SW480 (cell line): ENCODE results near the gene GALT.
A peak's percentile ranks its signal among the peaks of the same experiment; 100 is the strongest.

Experiments
- DNase-seq: peaks from one replicate; pipeline ENCODE4 v3.0.0-alpha.2; 2016; ENCODE audit warnings: low spot score

Gene GALT

DNA sequence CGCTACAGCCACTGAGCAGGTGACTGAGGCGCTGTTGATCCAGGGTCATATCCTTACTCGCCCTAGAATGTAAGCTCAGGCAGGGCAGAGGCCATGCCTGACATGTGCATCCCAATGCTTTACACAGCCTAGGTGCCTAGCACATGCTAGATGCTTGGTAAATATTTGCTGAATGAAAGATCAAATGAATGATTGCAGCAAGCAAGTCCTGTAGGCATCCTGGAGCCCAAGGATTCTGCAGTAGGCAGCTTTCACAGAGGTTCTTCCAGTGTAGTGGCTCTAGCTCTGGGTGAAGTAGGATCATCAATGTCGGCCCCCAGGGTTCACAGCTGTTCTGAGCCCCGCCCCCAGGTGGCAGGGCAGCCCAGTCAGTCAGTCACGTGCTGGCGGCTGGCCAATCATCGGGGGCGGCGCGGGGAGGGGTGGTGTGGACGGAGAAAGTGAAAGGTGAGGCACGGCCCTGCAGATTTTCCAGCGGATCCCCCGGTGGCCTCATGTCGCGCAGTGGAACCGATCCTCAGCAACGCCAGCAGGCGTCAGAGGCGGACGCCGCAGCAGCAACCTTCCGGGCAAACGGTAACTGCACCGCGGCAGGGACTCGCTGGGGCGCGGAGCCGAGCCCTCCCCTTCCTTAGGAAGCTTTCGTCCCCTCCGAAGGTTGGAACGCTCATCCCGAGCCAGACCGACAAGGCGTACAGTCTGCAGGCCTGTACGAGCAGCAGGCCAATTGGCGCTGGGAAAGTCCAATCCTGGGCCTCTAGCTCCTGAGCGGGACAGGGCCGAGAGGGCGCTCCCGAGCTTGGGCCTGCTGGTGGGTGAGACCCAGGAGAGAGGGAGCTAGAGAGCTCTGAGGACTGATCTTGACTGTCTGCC, at the start of gene GALT:
GALT (plus strand) TSS at position 465 of the 873 bp plus-strand sequence; CDS start at position 495, 30 bp downstream.
- peak; percentile 88 for DNase-seq

DNA sequence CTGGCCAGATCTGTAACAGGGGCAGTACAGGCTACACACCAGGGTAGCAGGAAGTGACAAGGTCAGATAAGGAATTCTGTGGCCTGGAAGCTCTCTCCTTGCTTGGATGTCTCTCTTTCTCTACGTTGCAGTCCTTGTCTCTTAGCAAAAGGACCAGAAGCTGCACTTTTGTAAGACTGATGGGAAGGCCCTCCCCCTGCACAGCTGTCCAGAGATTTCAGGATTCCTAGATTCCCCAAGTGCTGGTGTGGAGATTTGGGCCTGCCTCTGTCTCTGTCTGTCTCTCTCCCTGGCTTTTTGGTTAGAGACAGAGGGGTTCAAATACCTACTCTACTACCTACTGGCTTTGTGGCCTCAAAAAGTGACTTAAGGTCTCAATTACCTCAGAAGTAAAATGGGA, 46.9 kb upstream of the GALT start:
- DNase-seq = no peak

DNA sequence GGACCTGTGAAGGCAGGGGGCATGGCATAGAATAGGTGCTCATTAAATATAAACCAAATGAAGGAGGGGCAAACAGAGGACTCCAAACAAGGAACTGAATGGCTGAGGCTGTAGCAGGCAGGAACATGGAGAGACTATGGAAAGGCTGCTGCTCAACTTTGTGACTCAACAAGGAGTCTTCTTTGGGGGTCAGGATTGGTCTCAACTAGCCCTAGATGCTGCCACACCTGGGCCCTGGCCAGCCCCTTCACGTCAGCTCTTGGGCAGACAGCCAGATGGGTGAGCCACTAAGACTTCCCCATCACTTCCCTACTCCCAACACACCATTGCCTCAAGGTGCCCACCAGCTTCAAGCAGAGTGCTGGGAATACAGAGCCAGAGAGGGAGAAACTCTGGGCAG, 45.6 kb upstream of the GALT start:
- no peak for DNase-seq

DNA sequence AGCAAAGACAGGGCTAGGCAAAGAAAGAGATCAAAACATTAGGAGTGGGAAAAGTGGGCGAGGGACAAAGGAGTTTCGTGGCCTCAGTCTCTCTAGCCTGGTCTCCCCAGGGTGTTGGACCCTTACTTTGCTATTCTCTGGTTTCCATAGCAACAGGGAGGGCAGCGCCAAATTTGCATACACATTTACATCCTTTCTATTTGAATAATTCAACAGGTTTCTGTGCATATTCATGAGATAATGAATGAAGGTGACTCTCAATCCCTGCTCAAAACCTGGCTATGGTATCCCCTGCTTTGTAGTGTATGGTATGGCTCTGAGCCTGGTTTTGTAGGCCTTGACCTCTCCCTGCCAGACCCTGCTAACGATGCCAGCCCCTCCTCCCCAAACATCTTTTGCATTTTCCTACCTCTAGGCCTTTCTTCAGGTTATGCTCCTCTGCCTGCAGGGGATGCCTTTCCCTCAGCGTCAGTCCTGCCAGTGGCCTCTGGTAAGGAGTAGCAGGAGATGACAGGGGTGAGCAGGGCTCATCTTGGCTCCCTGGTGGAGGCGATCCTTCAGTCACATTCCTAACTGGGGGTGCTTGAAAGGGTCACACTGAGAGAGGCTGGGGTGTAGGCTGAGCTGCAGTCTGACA, 44.4 kb upstream of the GALT start:
- no peak for DNase-seq

DNA sequence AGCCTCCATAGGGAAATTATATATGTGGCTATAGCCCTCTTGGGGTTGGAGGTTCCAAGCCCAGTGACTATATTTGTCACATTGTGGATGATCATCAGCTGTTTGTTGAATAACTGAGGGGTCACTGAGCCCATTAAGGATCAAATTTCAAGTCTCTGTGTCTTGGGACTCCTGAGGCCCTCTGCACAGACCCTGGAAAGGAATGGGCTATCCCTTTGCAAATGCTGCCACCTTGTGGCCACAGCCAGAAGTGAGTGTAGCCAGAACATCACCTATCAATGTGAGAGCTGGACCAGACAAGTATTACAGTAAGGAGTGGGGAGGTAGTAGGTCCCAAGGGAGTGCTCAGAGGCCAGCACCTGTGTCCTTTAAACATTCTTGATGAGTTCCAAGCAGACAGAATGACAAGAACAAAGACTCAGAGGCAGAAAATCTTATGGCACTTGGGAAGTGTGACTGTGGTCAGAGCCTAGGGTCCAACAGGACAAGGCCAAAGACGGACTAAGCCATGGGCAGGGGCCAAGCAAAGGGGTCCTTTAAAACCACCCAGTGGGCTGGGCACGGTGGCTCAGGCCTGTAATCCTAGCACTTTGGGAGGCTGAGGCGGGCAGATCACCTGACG, 42.8 kb upstream of the GALT start:
- peak; percentile 62 for DNase-seq

DNA sequence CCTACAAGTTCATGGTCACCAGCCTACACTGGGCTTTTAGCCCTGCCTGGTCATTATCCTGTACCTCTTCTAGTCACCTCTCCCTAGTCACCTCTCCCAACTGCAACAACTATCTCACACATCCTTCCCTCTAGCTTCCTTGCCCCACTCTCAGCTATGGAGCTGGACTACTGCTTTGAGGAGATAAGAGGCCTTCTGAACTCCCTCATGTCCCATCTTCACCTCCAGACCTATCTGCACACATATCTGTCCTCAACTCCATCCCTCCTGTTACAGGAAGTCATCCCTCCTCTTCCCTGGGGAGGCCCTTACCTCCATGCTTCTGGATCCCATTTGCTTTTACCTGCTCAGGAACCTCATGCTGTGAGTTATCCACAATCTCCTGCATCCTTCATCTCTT, 40.3 kb upstream of the GALT start:
- no peak for DNase-seq

DNA sequence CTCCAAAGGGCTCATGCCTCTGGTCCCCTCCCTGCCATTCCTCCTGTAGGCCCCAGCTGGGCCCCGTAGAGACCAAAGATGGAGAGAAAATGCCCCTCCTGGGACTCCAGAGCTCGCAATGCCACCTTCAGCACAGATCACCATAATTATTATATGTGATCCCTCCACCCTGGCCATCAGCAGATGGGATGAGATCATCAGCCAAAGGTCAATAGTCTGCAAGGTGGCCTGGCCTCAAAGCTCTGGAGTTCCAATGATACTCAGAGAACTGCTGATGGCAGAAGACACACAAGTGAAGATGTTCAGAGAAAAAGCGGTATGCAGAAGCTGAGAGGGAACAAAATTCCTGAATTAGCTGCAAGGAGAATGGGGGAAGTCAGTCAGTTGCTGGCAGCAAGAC, 39.6 kb upstream of the GALT start:
- no peak for DNase-seq

DNA sequence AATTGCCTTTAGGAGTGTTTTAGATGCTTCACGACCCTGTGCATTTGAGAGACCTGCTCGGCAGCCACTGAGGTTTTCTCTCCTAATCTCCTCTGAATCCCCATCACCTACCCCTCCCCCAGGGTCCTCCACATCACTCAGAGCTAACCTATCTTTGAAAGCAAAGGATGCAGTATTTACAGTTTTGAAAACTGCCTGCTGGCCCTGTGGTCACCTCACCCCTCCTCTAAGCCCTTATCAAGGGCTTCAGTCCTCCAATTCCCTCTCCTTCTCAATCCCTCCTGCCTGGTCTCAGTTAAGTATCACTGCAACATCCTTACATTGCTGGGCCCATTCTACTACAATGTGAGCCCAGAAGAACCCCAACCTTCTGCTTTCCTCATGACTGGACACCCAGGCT, 39.1 kb upstream of the GALT start:
- DNase-seq = no peak

DNA sequence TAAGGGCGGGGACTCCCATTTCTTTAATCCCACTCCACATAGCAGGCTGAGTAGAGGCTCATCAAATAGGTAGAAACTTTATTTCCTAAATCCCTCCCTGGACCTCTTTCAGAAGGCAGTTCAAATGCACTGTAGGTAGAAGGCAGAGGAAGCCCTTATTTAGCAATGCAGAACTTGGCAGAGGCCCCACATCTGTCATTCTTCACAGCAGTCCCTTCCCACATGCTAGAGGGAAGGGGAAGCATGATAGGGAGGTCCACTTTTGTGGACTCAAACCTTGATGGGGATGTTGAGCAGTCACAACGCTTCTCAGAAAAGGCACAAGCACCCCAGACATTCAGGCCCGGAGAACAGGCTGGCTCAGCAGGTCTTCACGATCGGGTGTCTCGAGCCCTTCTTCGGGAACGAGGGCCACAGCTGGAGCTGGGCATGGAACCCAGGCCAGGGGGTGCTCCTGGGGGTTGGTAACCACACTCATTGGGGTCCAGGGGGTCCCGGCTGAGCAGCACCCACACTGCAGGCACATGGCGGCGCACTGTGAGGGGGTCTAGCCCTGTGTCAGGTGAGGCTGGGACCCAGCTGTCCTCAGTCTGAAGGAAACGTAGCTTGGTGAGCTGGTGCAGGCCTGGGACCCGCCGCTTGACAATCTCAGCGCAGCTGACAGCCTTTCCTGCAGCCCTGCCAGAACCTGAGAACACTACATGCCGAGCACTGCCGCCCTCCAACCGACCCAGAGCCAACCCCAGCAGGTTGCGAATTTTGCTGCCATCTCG, 35.9 kb upstream of the GALT start:
- DNase-seq = no peak

DNA sequence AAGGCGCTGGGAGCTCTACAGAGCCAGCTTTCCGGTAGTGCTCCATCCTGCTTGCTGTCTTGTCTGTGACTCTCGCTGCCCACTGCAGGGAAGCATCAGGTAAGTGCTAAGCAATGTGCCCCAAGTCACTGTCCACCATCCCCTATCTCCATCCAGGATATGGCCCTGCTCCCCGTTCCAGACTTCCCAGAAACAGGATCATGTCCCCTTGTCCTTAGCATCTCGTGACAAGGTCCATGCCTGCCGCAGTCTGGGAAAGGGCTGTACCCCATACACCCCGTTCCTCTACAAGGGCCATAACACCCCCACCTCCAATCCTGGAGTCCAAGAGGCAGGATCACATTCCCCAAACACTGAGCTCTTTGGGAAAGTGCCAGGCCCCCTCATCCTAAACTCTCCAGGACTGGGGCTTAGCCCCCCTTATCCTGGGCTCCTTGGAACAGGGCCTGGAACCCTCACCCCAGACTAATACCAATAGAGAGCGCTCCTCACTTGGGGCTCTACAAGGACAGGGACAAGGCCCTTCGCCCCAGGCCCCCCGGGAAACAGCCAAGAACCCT, 35.1 kb upstream of the GALT start:
- DNase-seq = no peak

DNA sequence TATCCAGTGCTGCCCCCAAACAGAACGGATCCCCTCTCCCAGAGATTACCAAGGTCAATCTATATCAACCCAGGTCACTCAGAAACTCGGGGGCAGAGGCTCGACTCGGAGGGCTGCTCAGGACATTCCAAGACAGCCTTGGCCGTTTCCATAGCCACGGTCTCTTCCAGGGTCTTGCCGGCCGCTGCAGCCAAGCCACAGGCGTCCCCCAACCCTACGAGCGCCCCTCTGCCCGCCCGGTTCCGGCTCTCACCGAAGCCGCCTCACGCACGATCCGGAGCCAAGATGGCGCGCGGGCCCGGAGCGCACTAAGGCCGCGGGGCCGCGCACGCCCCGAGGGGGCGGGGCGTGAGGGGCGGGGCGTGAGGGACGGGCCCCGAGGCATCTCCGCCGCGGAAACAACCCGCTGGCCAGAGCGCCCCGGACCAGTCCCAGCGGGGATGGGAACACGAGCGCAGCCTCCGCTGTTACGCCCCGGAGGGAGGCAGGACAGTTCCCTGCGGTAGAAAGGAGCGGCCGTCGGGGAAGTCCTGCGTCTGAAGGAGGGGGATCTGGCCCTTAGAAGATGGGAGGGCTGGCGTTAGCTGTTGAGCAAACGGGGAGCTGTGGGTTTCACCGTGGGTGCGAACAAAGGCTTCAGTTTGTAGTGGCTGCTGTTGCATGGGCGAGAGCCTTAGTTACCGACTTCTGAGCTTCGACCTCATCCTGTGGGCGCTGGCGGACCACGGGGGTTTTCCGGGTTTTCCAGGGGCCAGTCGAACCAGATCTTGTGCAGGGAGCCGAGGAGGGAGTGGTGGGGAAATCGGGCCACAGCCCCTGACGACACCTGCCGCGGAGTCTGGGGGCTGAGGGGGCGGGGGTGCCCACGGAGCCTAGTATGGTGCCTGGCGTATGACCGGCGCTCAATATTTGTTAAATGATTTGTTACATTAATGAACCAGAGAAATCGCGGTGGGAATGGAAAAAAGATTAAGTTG, 34.4 kb upstream of the GALT start, which contains the start of gene RPP25L:
RPP25L (minus strand) TSS at position 287 of the 977 bp plus-strand sequence. CDS start 801 bp downstream, outside the sequence.
- peak; percentile 80 for DNase-seq

DNA sequence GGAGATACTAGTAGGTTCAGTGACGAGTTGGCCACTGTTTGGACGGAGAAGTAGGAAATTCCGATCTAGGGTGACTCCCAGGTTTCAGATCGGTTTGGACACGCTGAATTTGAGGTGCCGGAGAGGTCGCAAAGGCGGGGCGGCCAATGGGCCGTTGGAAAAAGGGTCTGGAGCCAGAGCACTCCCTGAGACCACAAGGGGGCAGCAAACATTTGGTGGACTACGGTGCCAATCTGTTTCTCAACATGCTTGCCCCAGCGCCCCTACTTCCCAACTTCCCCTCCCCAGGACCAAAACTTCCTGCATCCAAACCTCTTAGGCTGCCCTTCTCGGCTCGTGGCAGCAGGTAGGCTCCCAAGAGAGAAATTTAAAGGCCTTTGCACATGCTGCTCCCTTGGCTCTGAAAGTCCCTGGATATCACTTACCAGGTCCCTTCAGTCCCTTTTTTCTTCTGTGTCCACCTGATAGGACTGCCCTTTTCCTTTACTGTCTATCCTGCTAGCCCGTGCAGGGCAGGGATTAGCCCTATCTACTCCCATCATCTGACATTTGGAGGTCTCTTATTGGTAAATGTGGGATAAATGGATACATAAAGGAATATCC, 33.6 kb upstream of the GALT start:
- peak; percentile 80 for DNase-seq

DNA sequence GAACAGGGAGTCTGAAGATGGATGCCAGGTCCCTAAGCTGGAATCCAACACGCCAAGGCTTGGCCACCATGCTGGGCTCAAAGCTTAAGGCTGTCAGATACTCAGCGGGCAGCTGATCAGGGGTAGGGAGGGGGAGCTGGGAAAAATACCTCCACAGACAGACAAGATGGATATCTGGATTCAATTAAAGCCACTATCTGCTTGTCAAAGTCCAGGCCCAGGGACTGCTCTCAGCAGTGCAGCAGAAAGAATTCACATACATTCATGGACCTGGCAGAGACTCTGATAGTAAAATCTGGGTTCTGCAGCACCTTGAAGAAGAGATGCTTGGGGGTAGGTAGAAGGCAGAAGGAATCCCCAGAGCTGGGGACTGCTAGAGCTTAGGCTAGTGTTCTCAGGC, 31.3 kb upstream of the GALT start:
- no peak for DNase-seq

DNA sequence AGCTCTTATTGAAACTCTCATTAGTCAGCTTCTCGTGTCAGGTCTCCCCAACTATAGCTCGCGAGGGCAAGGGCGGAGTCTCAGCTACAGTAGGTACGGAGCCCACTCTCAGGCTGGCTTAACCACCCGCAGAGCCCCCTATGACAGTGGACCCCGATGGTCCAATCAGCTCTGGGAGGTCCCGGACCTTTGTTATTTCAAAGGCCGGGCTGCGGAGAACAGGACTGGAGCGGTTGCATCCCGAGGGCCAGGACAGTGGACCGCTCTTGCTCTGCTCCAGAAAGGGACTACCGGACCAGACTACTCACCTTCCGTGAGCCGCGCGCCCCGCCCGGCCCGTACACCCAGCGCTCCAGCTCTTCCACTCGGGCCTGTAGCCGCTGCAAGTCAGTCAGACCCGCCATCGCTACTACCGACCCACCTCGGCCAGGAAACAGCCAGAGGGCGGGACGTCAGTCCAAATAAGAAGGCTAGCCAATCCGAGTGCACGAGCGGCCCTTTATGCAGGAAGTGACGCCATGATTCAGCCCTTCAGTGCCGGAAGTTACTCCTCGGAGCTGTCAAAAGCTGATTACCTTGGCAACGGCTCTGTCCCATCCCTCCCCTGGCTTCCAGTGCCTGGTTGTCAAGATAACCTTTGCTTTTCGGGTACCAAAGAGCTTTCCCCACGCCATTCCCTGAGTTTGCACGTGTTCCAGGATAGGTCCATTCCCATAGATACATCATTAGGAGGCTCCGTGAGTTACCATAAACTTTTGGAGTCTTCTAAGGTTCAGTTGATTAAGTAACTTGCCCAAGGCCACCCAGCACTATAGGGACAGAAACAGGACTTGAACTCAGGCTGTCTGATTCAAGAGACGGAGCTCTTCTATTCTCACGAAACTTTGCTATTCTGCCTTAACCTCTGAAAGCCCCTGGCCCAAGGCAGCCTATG, 26.1 kb upstream of the GALT start, which contains the start of gene DCTN3:
DCTN3 (minus strand) TSS at position 435 of the 934 bp plus-strand sequence; CDS start at position 404, 31 bp downstream.
- peak; percentile 92 for DNase-seq

DNA sequence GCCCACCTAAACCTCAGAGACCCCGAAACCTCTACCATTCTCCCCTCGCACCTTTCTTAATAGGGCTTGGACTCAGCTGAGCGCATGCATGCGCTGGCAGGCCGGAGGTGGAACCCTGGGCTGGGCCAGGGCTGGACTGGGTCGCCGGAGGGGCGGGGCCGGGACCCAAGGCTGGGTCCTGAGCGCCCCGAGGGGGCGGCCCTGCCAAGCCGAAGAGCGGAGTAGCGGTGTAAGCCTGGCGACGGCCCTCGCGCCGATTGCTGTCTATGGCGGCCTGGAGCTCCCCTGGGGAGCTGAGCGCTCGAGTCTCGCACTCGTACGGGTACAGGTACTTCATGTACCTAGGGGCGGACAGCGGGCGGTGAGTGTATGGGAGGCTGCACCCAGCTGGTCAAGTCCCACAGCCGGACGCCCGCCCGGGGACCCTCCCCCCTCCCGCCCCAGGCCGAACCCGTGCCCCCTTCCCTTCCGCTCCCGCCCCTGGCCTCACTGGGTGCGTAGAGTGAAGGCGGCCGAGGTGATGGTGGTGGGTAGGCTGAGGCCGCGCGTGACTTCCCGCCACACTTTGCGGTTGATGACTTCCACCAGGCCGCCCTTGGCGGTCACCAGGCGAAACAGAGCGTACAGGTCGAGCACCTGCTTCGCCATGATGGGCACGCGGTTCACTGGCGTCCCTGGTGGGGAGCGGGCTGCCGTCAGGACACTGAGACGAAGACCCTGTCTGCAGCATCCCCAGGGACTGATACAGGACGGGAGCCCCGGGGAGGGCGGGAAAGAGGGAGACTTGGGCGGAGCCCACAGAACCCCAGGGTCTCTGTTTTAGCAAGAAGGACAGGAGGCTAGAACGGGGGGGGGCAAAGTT, 22.9 kb upstream of the GALT start:
- no peak for DNase-seq

DNA sequence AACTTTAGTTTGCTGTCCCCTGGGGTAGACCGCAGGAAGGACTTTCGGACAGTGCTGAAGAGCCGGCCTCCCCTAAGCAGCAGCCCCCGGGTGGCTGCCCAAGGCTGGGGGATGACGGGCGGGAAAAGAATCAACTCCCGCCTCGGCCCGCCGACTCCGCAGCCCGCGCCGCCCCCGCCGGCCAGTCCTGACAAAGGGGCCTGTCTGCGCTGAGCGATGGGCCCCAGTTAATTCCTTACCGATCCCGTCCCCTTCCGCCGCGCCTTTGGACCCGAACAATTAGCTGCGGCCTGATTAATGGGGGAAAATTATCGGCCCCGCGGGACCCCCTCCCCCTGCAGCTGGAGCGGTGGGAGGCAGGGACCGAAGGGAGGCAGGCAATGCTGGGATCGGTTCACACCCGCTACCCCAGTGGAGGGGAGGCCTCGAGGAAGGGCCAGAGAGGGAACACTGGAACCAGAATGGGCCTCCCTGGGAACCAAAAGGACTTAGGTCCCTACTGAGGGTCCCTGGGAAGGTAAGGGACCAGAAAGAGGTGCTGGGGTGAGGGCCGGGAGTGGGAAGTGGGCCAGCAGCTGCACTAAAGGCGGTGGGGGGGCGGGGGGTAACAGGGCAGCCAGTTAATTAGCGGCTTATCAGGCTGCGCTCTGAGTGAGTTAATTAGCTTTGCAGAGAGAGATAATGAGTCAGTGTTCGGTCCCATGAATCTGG, 21.8 kb upstream of the GALT start:
- no peak for DNase-seq

DNA sequence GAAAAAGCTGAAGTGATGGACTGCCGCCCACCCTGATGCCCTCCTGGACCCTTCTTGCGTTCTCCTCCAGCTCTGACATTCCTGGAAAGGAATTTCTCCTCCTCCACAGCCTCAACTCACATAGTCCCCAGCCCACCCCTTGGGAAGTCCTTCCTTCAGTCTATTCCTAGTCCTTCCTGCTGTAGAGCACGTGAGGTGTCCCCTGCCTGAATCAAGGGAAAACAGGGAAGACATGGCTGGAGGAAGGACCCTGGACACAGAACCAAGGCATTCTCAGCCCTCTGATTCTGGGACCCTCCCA, 21.3 kb upstream of the GALT start:
- no peak for DNase-seq
